Measurements from ENCODE around the gene MYO19. TPM values are rescaled to one million over a fixed set of nuclear protein-coding genes. Genes with fewer than 3 reads are reported as not detected.

Gene MYO19
- total and polyA plus RNA-seq, 2 experiments from 2014 or later = 14.9 to 34.4 TPM

DNA sequence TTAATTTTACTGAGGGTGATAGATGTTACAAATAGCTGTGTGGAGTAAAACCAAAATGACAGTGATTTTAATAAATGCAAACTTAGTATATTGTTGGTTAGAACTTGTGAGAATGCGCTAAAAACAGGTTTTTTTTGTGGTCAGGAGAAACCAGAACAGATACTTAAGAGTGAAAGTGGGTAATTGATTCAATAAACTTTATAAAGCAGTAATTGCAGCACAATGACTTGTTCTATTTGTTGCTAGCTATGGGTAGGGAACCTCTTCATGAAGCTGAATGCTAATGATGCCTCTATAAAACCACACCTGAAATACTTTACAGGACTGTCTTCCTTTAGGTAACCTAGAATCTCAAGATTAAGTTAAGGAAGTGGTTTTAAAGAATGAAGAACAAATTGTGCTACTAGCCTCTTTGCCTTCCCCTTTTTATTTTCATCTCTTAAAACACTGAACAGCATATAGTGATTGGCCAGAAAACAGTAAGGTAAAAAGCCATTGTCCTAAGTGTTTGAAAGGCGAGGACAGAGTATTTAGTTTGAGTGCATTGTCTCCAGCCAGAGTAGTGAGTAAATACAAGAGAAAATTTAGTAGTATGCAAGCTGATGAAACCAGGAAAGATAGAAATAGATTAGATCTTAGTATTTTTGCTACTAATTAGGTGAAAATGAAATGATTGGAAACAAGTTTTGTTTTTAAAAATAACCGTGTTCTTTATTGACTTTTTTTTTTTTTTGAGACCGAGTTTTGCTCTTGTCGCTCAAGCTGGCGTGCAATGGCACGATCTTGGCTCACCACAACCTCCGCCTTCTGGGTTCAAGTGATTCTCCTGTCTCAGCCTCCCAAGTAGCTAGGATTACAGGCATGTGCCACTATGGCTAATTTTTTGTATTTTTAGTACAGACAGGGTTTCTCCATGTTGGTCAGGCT, 16.1 kb upstream of the MYO19 start:
- Histone ChIP-seq H4K20me1 (ENCODE audit: insufficient read depth) (peaks cover 43% of the 10 kb centered on the region), H2AFZ (no peak overlapping the region), H3K79me2 (ENCODE audit: insufficient read depth) (peaks cover 100% of the 10 kb centered on the region), H3K9me2 (ENCODE audit: insufficient read depth) (no peaks in the 10 kb centered on the region), H3K36me3 (ENCODE audit: low read depth) (peaks cover 22% of the 10 kb centered on the region), H3K4me2 (ENCODE audit: unreplicated experiment) (no peak overlapping the region), H3K27me3 (replicated peaks; ENCODE audit: insufficient read depth) (no peaks in the 10 kb centered on the region), H3F3A (ENCODE audit: insufficient read depth) (peaks cover 28% of the 10 kb centered on the region), H3K27ac (no peak overlapping the region), H3K9ac (no peak overlapping the region), H3K9me3 (ENCODE audit: low read depth) (no peaks in the 10 kb centered on the region), H3K4me3 (no peak overlapping the region), H3K4me1 (ENCODE audit: insufficient read depth) (peaks cover 24% of the 10 kb centered on the region)
- TF ChIP-seq EZH2phosphoT487 (IDR thresholded peaks at IDR 0.05; ENCODE audit: insufficient read depth, low read depth) = no peak
- TF ChIP-seq EZH2 (IDR thresholded peaks at IDR 0.05; ENCODE audit: insufficient read depth, poor library complexity, severe bottlenecking) = no peak
- DNase-seq = no peak
- WGBS, 2 experiments (ENCODE audit: low coverage in 1 of 2, low lambda C conversion rate in 2 of 2, missing lambda C conversion rate in 2 of 2) = 97 to 99% methylated on average over 8 of the region's 8 CpGs
- in situ Hi-C loops (cut with MboI) = no loop called here

DNA sequence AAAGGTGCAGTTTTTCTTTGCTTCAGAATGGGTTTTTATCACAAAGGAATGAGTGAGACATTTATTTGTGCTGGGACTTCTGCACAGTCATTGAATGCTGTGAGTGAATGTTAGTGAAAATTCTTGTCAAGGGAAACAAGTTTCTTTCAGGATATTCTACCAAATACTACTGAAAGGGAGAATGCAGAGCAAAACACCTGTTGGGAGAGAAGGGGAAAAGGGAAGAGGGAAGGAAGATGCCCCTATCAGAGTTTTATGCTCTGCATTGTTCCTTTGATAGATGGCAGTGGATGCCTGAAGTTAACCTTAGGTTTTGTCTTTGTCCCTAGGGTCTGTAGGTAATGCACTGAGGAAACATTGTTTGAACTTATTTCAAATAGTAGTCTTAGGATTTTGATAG, 13.1 kb upstream of the MYO19 start:
- Histone ChIP-seq H3K36me3 (ENCODE audit: low read depth) (peaks cover 13% of the 10 kb centered on the region; the same call in 1 of the 2 replicates), H3K4me2 (ENCODE audit: unreplicated experiment) (peak overlapping the region; percentile 98), H3K27ac (peak overlapping the region; percentile 94), H3K4me3 (peak overlapping the region; percentile 99), H2AFZ (no peak overlapping the region), H3K79me2 (ENCODE audit: insufficient read depth) (peaks cover 88% of the 10 kb centered on the region), H3F3A (ENCODE audit: insufficient read depth) (peaks cover 38% of the 10 kb centered on the region), H3K9ac (peak overlapping the region; percentile 99), H3K4me1 (ENCODE audit: insufficient read depth) (peaks cover 28% of the 10 kb centered on the region), H3K9me2 (ENCODE audit: insufficient read depth) (no peaks in the 10 kb centered on the region), H3K9me3 (ENCODE audit: low read depth) (no peaks in the 10 kb centered on the region), H4K20me1 (ENCODE audit: insufficient read depth) (peaks cover 30% of the 10 kb centered on the region; the same call in 1 of the 2 replicates), H3K27me3 (replicated peaks; ENCODE audit: insufficient read depth) (no peaks in the 10 kb centered on the region)
- TF ChIP-seq EZH2 (IDR thresholded peaks at IDR 0.05; ENCODE audit: insufficient read depth, poor library complexity, severe bottlenecking) (no peak), EZH2phosphoT487 (IDR thresholded peaks at IDR 0.05; ENCODE audit: insufficient read depth, low read depth) (no peak)
- in situ Hi-C loops (cut with MboI) = no loop called here
- peak; percentile 16 for DNase-seq

DNA sequence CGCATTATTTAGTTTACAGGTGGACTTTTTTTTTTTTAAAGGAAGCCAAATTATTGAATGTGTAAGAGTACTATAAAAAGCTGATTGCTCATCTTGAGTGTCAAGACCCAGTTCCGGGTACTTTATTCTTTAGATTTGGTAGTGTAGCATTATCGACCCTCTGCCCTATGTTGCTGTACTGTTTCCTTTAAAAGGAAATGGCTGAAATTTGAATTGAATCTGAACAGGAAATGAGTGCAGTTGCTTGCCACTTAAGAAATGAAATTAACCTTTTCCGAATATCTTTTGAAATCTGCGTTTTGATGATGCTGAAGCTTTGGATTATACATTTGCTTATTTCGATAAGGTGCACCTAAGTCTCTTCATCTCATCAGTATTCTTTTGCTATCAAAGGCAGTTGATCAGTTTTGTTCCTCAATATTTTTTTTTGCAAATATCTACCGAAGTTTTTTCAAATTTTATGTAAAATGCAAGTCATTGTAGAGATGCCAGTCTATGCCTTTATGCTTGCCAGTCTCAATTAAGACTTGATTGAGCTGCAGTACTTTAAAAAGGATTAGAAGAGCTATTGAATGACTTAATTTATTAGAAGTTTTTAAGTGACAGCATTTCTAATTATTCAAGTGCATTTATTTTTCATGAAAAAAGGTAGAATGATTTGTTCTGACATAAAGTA, 11.9 kb upstream of the MYO19 start:
- Histone ChIP-seq H3K27me3 (replicated peaks; ENCODE audit: insufficient read depth) (no peaks in the 10 kb centered on the region), H3K9me3 (ENCODE audit: low read depth) (no peaks in the 10 kb centered on the region), H3K4me3 (peak overlapping the region; percentile 99), H3K36me3 (ENCODE audit: low read depth) (peaks cover 13% of the 10 kb centered on the region; the same call in 1 of the 2 replicates), H3K79me2 (ENCODE audit: insufficient read depth) (peaks cover 88% of the 10 kb centered on the region), H3K4me1 (ENCODE audit: insufficient read depth) (peaks cover 28% of the 10 kb centered on the region), H4K20me1 (ENCODE audit: insufficient read depth) (peaks cover 21% of the 10 kb centered on the region; the same call in 1 of the 2 replicates), H3F3A (ENCODE audit: insufficient read depth) (peaks cover 38% of the 10 kb centered on the region), H3K9me2 (ENCODE audit: insufficient read depth) (no peaks in the 10 kb centered on the region), H2AFZ (no peak overlapping the region), H3K4me2 (ENCODE audit: unreplicated experiment) (peak overlapping the region; percentile 98), H3K9ac (peak overlapping the region; percentile 99), H3K27ac (peak overlapping the region; percentile 94)
- in situ Hi-C loops (cut with MboI) = no loop called here
- TF ChIP-seq EZH2phosphoT487 (IDR thresholded peaks at IDR 0.05; ENCODE audit: insufficient read depth, low read depth) = no peak
- no peak for TF ChIP-seq EZH2 (IDR thresholded peaks at IDR 0.05; ENCODE audit: insufficient read depth, poor library complexity, severe bottlenecking)
- WGBS, 2 experiments (ENCODE audit: low coverage in 1 of 2, low lambda C conversion rate in 2 of 2, missing lambda C conversion rate in 2 of 2) = 1 to 3% methylated on average over 7 of the region's 7 CpGs
- DNase-seq = peak; percentile 39

Measured in GM23248 (cell line).